Measurements from ENCODE around the gene POLR3A.

POLR3A gene

DNA sequence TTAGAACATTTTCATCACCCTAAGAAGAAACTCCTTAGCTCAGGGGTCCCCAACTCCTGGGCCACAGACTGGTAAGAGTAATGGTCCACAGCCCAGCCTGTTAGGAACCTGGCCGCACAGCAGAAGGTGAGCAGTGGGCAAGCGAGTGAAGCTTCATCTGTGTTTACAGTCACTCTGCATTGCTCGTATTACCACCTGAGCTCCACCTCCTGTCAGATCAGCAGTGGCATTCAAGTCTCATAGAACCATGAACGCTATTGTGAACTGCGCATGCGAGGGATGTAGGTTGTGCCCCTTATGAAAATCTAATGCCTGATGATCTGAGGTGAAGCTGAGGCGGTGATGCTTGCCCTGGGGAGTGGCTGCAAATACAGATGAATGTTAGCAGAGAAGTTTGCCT is 65.4 kb downstream of the POLR3A start:
- TF ChIP-seq, protein P1, sequence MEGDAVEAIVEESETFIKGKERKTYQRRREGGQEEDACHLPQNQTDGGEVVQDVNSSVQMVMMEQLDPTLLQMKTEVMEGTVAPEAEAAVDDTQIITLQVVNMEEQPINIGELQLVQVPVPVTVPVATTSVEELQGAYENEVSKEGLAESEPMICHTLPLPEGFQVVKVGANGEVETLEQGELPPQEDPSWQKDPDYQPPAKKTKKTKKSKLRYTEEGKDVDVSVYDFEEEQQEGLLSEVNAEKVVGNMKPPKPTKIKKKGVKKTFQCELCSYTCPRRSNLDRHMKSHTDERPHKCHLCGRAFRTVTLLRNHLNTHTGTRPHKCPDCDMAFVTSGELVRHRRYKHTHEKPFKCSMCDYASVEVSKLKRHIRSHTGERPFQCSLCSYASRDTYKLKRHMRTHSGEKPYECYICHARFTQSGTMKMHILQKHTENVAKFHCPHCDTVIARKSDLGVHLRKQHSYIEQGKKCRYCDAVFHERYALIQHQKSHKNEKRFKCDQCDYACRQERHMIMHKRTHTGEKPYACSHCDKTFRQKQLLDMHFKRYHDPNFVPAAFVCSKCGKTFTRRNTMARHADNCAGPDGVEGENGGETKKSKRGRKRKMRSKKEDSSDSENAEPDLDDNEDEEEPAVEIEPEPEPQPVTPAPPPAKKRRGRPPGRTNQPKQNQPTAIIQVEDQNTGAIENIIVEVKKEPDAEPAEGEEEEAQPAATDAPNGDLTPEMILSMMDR (conservative IDR thresholded peaks at IDR 0.05; ENCODE audit: low read depth, low read length): no peak
- no peak overlapping the region for H3K4me3 ChIP-seq (ENCODE audit: low read length)
- no peak for DNase-seq (ENCODE audit: low read depth)

GRCh38 chr10:77962350-77963146 is 66.8 kb downstream of the POLR3A start:
- TF ChIP-seq, protein P1 (conservative IDR thresholded peaks at IDR 0.05; ENCODE audit: low read depth, low read length): no peak
- DNase-seq (ENCODE audit: low read depth): no peak
- H3K4me3 ChIP-seq (ENCODE audit: low read length): no peak overlapping the region

- H3K4me3 ChIP-seq (ENCODE audit: low read length): no peak overlapping the region
- no peak for DNase-seq (ENCODE audit: low read depth)
- TF ChIP-seq, protein P1 (conservative IDR thresholded peaks at IDR 0.05; ENCODE audit: low read depth, low read length): no peak
Measured at GRCh38 chr10:77961668-77962067, 67.6 kb downstream of the POLR3A start.

DNA sequence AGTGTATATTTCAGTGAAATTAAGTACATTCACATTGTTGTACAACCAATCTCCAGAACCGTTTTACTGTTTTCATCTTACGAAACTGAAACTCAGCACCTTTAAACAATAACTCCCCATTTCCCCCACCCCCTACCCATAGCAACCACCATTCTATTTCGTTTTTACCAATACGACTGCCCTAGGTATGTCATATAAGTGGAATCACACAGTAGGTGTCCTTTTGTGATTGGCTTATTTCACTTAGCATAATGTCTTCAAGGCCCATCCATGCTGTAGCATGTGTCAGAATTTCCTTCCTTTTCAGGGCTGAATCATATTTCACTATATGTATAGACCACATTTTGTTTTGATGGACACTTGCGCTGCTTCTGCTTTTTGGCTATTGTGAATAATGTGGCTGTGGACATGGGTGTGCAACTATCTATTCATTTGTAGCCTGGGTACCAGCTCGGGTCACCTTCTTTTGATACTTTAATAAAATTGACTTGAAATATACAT is 68.4 kb downstream of the POLR3A start:
- H3K4me3 ChIP-seq (ENCODE audit: low read length): no peak overlapping the region
- DNase-seq (ENCODE audit: low read depth): no peak
- TF ChIP-seq, protein P1 (conservative IDR thresholded peaks at IDR 0.05; ENCODE audit: low read depth, low read length): no peak

DNA sequence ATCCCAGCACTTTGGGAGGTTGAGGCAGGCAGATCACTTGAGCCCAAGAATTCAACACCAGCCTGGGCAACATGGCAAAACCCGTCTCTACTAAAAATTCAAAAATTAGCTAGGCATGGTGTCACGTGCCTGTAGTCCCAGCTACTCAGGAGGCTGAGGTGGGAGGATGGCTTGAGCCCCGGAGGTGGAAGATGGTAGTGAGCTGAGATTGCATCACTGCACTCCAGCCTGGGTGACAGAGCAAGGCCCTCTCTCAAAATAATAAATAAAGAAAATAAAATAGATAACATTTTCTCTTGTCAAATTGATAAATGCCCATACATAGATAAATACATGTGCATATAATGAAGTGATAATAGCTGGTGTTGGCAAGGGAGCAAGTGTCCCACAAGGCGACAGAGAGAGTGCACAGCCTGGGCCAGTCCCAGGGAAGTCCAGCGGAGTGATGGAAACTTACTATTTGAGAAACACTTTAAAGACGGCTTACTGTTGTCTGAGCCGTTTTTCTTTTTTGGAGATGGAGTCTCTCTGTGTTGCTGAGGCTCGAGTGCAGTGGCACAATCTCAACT is 69.3 kb downstream of the POLR3A start:
- H3K4me3 ChIP-seq (ENCODE audit: low read length): no peak overlapping the region

DNA sequence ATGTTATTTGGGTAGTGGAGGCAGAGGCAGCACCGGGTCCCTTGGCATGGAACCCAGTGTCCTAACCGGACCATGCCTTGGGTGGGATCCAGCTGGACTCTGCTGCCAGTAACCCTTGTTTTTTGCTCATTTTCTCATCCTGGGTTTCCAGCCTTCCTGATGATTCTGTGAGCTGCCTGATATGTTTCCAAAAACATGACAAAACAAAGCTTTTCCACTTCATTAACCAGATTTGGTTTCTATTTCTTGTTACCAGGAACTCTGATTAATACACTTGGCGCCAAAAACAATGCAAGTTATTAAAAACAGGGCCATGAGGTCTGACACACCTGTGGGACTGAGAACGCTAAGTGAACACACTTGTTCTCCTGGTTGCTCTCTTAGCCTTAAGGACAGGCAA is 69.9 kb downstream of the POLR3A start:
- H3K4me3 ChIP-seq (ENCODE audit: low read length): no peak overlapping the region
- DNase-seq (ENCODE audit: low read depth): peak; percentile 34
- TF ChIP-seq, protein P1 (conservative IDR thresholded peaks at IDR 0.05; ENCODE audit: low read depth, low read length): no peak

More for the DNA sequence above, 69.3 kb downstream of the POLR3A start:
- no peak for DNase-seq (ENCODE audit: low read depth)
- TF ChIP-seq, protein P1 (conservative IDR thresholded peaks at IDR 0.05; ENCODE audit: low read depth, low read length): no peak

DNA sequence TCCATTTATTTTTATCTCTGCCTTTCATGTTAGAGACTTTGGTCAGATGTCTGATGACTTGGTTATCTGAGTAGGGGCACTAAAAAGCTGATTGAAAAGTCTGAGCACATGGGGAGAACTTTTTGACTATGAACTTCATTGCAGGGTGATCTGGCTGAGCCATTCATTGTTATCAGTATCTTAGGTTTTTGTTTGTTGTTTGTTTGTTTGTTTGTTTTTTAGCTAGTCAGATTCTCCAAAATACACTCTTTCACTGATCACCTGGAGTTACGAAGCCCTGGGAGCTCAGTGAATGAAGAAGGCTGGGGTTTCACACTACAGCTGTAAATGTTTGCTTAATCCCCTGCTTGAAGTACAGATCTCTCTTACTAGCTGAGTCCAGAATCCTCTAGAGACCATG is 74.2 kb downstream of the POLR3A start:
- DNase-seq (ENCODE audit: low read depth): no peak
- no peak overlapping the region for H3K4me3 ChIP-seq (ENCODE audit: low read length)
- TF ChIP-seq, protein P1 (conservative IDR thresholded peaks at IDR 0.05; ENCODE audit: low read depth, low read length): no peak

Measured in retinal pigment epithelial cell (primary cell).